ENCODE results near the gene EGFL7. TPM values are rescaled to one million over a fixed set of nuclear protein-coding genes. Genes with fewer than 3 reads are reported as not detected.

The EGFL7 gene
- total and polyA plus RNA-seq, 2 of the 13 experiments (the other 11 are each of a cell fraction or from before 2014, with no cell fraction given) = 0.20 to 5.1 TPM

DNA sequence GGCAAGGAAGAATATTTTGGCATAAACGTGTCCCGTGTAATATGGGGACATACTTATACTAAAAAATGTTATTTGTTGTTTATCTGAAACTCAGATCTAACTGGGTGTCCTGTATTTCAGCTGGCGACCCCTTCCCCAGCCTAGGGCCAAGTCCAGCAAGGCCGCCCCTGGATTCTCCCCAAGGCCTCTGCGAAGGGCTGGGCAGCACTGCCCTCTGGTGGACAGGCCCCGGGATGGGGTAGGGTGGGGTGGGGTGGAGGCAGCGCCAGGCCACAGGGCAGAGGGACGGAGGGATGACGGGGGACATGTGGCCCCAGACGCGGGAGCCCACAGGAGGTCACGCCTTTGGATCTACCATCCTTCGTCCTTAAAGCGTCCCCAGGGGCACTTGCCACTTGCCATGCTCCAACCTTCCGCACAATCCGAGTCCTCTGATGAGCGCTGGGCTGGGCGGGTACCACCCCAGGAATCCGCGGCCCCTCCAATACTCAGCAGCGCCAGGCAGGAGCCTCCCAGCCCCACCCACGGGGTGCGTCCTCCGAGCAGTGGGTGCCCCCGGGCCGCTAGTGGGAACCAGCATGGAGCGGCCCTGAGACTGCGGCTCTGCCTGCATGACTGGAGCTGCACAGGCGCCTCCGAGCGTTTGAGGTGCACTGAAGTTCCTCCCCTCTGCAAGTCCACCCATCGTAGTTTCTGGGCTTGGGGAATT is 31.6 kb downstream of the EGFL7 start (continued):
- TF ChIP-seq IRX3 (CRISPR knock-in tag; IDR thresholded peaks at IDR 0.05; ENCODE audit: borderline replicate concordance, low read depth) (no peak), ZBTB7B (CRISPR knock-in tag; IDR thresholded peaks at IDR 0.05) (no peak), SMARCE1 (IDR thresholded peaks at IDR 0.05; ENCODE audit: borderline replicate concordance) (no peak), ZBTB4 (CRISPR knock-in tag; IDR thresholded peaks at IDR 0.05; ENCODE audit: borderline replicate concordance) (no peak), ZBTB34 (CRISPR knock-in tag; IDR thresholded peaks at IDR 0.05) (no peak), ZNF451 (CRISPR knock-in tag; IDR thresholded peaks at IDR 0.05) (no peak), YY1 (IDR thresholded peaks at IDR 0.05; ENCODE audit: insufficient read depth, insufficient replicate concordance, low read depth, low read length) (peak; percentile 41), ZNF782 (CRISPR knock-in tag; IDR thresholded peaks at IDR 0.05; ENCODE audit: borderline replicate concordance) (no peak), ZNF430 (CRISPR knock-in tag; IDR thresholded peaks at IDR 0.05) (no peak), MLLT10 (CRISPR knock-in tag; IDR thresholded peaks at IDR 0.05) (no peak), PCBP2 (optimal IDR thresholded peaks at IDR 0.05; ENCODE audit: low read depth, low read length, poor library complexity, severe bottlenecking) (no peak), ZNF225 (CRISPR knock-in tag; IDR thresholded peaks at IDR 0.05) (no peak), ZFX (CRISPR knock-in tag; IDR thresholded peaks at IDR 0.05; ENCODE audit: low read depth) (peak; percentile 8; the same call in 1 of the 2 replicates), GTF3A (CRISPR knock-in tag; conservative IDR thresholded peaks at IDR 0.05) (no peak), ZNF530 (CRISPR knock-in tag; IDR thresholded peaks at IDR 0.05; ENCODE audit: low read depth) (no peak), ZNF205 (CRISPR knock-in tag; IDR thresholded peaks at IDR 0.05) (no peak)
- TF ChIP-seq, protein P1, sequence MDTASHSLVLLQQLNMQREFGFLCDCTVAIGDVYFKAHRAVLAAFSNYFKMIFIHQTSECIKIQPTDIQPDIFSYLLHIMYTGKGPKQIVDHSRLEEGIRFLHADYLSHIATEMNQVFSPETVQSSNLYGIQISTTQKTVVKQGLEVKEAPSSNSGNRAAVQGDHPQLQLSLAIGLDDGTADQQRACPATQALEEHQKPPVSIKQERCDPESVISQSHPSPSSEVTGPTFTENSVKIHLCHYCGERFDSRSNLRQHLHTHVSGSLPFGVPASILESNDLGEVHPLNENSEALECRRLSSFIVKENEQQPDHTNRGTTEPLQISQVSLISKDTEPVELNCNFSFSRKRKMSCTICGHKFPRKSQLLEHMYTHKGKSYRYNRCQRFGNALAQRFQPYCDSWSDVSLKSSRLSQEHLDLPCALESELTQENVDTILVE (CRISPR knock-in tag; IDR thresholded peaks at IDR 0.05) = no peak; the same call in 1 of the 2 replicates
- TF ChIP-seq, protein P2, sequence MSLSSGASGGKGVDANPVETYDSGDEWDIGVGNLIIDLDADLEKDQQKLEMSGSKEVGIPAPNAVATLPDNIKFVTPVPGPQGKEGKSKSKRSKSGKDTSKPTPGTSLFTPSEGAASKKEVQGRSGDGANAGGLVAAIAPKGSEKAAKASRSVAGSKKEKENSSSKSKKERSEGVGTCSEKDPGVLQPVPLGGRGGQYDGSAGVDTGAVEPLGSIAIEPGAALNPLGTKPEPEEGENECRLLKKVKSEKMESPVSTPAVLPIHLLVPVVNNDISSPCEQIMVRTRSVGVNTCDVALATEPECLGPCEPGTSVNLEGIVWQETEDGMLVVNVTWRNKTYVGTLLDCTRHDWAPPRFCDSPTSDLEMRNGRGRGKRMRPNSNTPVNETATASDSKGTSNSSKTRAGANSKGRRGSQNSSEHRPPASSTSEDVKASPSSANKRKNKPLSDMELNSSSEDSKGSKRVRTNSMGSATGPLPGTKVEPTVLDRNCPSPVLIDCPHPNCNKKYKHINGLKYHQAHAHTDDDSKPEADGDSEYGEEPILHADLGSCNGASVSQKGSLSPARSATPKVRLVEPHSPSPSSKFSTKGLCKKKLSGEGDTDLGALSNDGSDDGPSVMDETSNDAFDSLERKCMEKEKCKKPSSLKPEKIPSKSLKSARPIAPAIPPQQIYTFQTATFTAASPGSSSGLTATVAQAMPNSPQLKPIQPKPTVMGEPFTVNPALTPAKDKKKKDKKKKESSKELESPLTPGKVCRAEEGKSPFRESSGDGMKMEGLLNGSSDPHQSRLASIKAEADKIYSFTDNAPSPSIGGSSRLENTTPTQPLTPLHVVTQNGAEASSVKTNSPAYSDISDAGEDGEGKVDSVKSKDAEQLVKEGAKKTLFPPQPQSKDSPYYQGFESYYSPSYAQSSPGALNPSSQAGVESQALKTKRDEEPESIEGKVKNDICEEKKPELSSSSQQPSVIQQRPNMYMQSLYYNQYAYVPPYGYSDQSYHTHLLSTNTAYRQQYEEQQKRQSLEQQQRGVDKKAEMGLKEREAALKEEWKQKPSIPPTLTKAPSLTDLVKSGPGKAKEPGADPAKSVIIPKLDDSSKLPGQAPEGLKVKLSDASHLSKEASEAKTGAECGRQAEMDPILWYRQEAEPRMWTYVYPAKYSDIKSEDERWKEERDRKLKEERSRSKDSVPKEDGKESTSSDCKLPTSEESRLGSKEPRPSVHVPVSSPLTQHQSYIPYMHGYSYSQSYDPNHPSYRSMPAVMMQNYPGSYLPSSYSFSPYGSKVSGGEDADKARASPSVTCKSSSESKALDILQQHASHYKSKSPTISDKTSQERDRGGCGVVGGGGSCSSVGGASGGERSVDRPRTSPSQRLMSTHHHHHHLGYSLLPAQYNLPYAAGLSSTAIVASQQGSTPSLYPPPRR (CRISPR knock-in tag; IDR thresholded peaks at IDR 0.05; ENCODE audit: borderline replicate concordance) = no peak

All from HepG2 (cell line).